Endothelial cell of umbilical vein (primary cell): ENCODE results near the gene FARP1. TPM values are rescaled to one million over a fixed set of nuclear protein-coding genes. Genes with fewer than 3 reads are reported as not detected.

Source experiments
- BruUV-seq: library from RNA; stranded (reverse); fragments of 400-500 nt; replicated peaks from 2 replicates; lab custom pipeline; 2021; lab: Mats Ljungman, UMichigan
- CTCF ChIA-PET: fragments of 300-600, 350-600 bp; sonication (Branson Sonifier 250); formaldehyde crosslinking; loops from one replicate; lab custom pipeline; 2021; ENCODE audit warnings: antibody characterized with exemption, inconsistent platforms; lab: Charles Lee
- POLR2A ChIA-PET: fragments of 300-600, 350-600 bp; sonication (Branson Sonifier 250); formaldehyde crosslinking; loops from one replicate; lab custom pipeline; 2021; ENCODE audit warnings: antibody characterized with exemption, inconsistent platforms; lab: Charles Lee
- DNase-seq: peaks from one replicate; pipeline ENCODE4 v3.0.0-alpha.2; 2011; ENCODE audit warnings: low read depth, low spot score
- FAIRE-seq: peaks from 2 replicates; lab custom pipeline; 2011; peaks lifted over from hg19 to GRCh38; lab: Jason Lieb, UNC
- H2AFZ ChIP-seq: 2 replicates; pipeline ENCODE4 v1.6.0; 2012; ENCODE audit warnings: low read depth, low read length, control low read depth, inconsistent platforms
- H3K27ac ChIP-seq: 2 replicates; pipeline ENCODE4 v1.5.1; 2011; ENCODE audit warnings: low read depth, mild to moderate bottlenecking, control low read depth, low read length, moderate library complexity; ENCODE audit not compliant: insufficient read depth
- H3K27me3 ChIP-seq, 2 experiments: 2 replicates each; pipeline versions ENCODE4 v1.6.0 to v1.6.1; 2011; ENCODE audit warnings: low read length in 2 of 2, mixed read lengths in 1 of 2; ENCODE audit not compliant: control insufficient read depth in 2 of 2, insufficient read depth in 2 of 2
- H3K36me3 ChIP-seq, 2 experiments: 2 replicates in 1 of 2; 3 replicates in 1 of 2; pipeline ENCODE4 v1.5.1; 2011; ENCODE audit warnings: low read length in 2 of 2, mild to moderate bottlenecking in 1 of 2, moderate library complexity in 1 of 2; ENCODE audit not compliant: control insufficient read depth in 2 of 2, insufficient read depth in 2 of 2; ENCODE audit errors: extremely low read depth in 1 of 2
- H3K4me1 ChIP-seq: 3 replicates; pipeline ENCODE4 v1.5.1; 2011; ENCODE audit warnings: mild to moderate bottlenecking, low read length; ENCODE audit not compliant: control insufficient read depth, insufficient read depth; ENCODE audit errors: extremely low read depth
- H3K4me2 ChIP-seq: 2 replicates; pipeline ENCODE4 v1.6.1; 2011; ENCODE audit warnings: low read length, control low read depth, mixed read lengths; ENCODE audit not compliant: insufficient read depth
- H3K4me3 ChIP-seq, 3 experiments: fragments of 200-600 bp in 1 of 3; sonication (generic), shearing (Covaris generic) in 1 of 3; replicated peaks in 1 of 3; 2 replicates each; pipeline ENCODE4 v1.5.1; 2011 to 2016; ENCODE audit warnings: control low read depth in 3 of 3, low read length in 3 of 3, mild to moderate bottlenecking in 2 of 3, inconsistent platforms in 1 of 3, low read depth in 1 of 3, moderate library complexity in 1 of 3; ENCODE audit not compliant: insufficient read depth in 1 of 3
- H3K79me2 ChIP-seq: 2 replicates; pipeline ENCODE4 v1.6.0; 2012; ENCODE audit warnings: low read length, inconsistent platforms; ENCODE audit not compliant: control insufficient read depth, insufficient read depth
- H3K9ac ChIP-seq: replicated peaks from 2 replicates; pipeline ENCODE3; 2011; ENCODE audit warnings: low read length, control low read depth; ENCODE audit not compliant: insufficient read depth; ENCODE audit errors: extremely low read depth
- H3K9me1 ChIP-seq: replicated peaks from 3 replicates; pipeline ENCODE4 v1.6.0; 2011; ENCODE audit warnings: mild to moderate bottlenecking, low read length; ENCODE audit not compliant: control insufficient read depth, insufficient read depth; ENCODE audit errors: extremely low read depth
- H3K9me3 ChIP-seq: replicated peaks from 2 replicates; pipeline ENCODE4 v1.5.1; 2012; ENCODE audit warnings: low read length, inconsistent platforms; ENCODE audit not compliant: control insufficient read depth, insufficient read depth
- H4K20me1 ChIP-seq: replicated peaks from 2 replicates; pipeline ENCODE3; 2011; ENCODE audit warnings: mild to moderate bottlenecking, low read length; ENCODE audit not compliant: control insufficient read depth, insufficient read depth; ENCODE audit errors: extremely low read depth
- CTCF ChIP-seq, 2 donors: IDR thresholded peaks; 1 replicate in 1 of 2; 2 replicates in 1 of 2; pipeline ENCODE4 v1.5.1; 2011; ENCODE audit warnings: low read length in 2 of 2, mild to moderate bottlenecking in 2 of 2, moderate library complexity in 2 of 2, control low read depth in 1 of 2, inconsistent platforms in 1 of 2, low read depth in 1 of 2; ENCODE audit not compliant: insufficient read depth in 1 of 2; ENCODE audit errors: extremely low read depth in 1 of 2
- EZH2 ChIP-seq: IDR thresholded peaks from 2 replicates; pipeline ENCODE4 v1.6.1; 2012; ENCODE audit warnings: borderline replicate concordance, low read depth, mild to moderate bottlenecking, moderate library complexity, low read length, inconsistent platforms; ENCODE audit not compliant: severe bottlenecking
- FOS ChIP-seq: IDR thresholded peaks from 2 replicates; pipeline ENCODE4 v1.6.1; 2011; ENCODE audit warnings: mild to moderate bottlenecking, low read length, moderate library complexity, borderline replicate concordance; ENCODE audit not compliant: insufficient read depth
- GATA2 ChIP-seq: IDR thresholded peaks from 2 replicates; pipeline ENCODE4 v1.7.0; 2011; ENCODE audit warnings: low read depth, mild to moderate bottlenecking, moderate library complexity, mixed read lengths, low read length; ENCODE audit not compliant: insufficient read length, insufficient read depth
- JUN ChIP-seq: IDR thresholded peaks from 2 replicates; pipeline ENCODE4 v1.6.1; 2011; ENCODE audit warnings: borderline replicate concordance, low read depth; ENCODE audit not compliant: insufficient read length, insufficient read depth
- MAX ChIP-seq: IDR thresholded peaks from 2 replicates; pipeline ENCODE4 v1.6.1; 2011; ENCODE audit not compliant: insufficient read depth, insufficient read length
- MYC ChIP-seq: IDR thresholded peaks from one replicate; pipeline ENCODE4 v1.6.1; 2011; ENCODE audit warnings: mild to moderate bottlenecking, low read depth, low read length
- POLR2A ChIP-seq: IDR thresholded peaks from 2 replicates; pipeline ENCODE4 v1.6.1; 2012; ENCODE audit warnings: low read depth, mild to moderate bottlenecking, control low read depth, low read length
- POLR2AphosphoS5 ChIP-seq: IDR thresholded peaks from 2 replicates; pipeline ENCODE4 v1.6.1; 2012; ENCODE audit warnings: low read depth, mild to moderate bottlenecking, control low read depth, low read length, moderate library complexity; ENCODE audit not compliant: insufficient read depth
- dilution Hi-C: fragments of 300-500 bp; cut with MboI; formaldehyde crosslinking; loops from one replicate; pipeline ENCODE4 v1.15.0; 2019; ENCODE audit warnings: low sequenced_read_pairs; ENCODE audit not compliant: extremely low pct_ligation_motif_present
- intact Hi-C: fragments of 100-400 bp; cut with micrococcal nuclease; formaldehyde crosslinking; loops from one replicate; pipeline ENCODE4 v1.10.0; 2022
- polyA plus RNA-seq, 4 experiments: library from polyadenylated mRNA; depleted of rRNA in 3 of 4; stranded (reverse) in 3 of 4; unstranded in 1 of 4; fragments of >200 nt; gene quantifications; 2 replicates each; pipeline versions ENCODE4 v1.2.1 to v1.2.3, GENCODE V29; 2011 to 2012; ENCODE audit warnings: missing spikeins in 1 of 4
- total RNA-seq: library from RNA; stranded (reverse); gene quantifications from 2 replicates; pipeline ENCODE4 v1.2.3, GENCODE V29; 2021

FARP1 gene
- total and polyA plus RNA-seq, 2 donors (not counting 3 experiments of a cell fraction or from before 2014, with no cell fraction given), result 19.0 to 77.7 TPM

- dilution Hi-C loops, result no loop called here
- H2AFZ ChIP-seq, result no peak overlapping the region
- H3K9ac ChIP-seq, result no peak overlapping the region
- FAIRE-seq (no peak), DNase-seq (no peak)
- H3K79me2 ChIP-seq, result no peaks in the 10 kb centered on the region
- no peaks in the 10 kb centered on the region for H3K9me1 ChIP-seq
- no peaks in the 10 kb centered on the region for H3K27me3 ChIP-seq
- no TSS peak for BruUV-seq
- H3K4me2 ChIP-seq, result no peak overlapping the region
- intact Hi-C loops, result no loop called here
- no peaks in the 10 kb centered on the region for H4K20me1 ChIP-seq
- no peaks in the 10 kb centered on the region for H3K4me1 ChIP-seq
- no peaks in the 10 kb centered on the region for H3K9me3 ChIP-seq
- H3K4me3 ChIP-seq, result no peak overlapping the region
- ChIA-PET POLR2A (no interaction called here), CTCF (no interaction called here)
- no peak overlapping the region for H3K27ac ChIP-seq
- TF ChIP-seq POLR2AphosphoS5, result no peak
- TF ChIP-seq EZH2, result no peak
- TF ChIP-seq CTCF (IDR thresholded peaks at IDR 0.05; ENCODE audit: extremely low read depth in 1 of 2, insufficient read depth in 1 of 2, low read depth in 1 of 2, low read length in 2 of 2), result no peak
- TF ChIP-seq FOS, result no peak
- TF ChIP-seq POLR2A, result no peak
- no peak for TF ChIP-seq GATA2
- TF ChIP-seq MYC, result no peak
- no peak for TF ChIP-seq JUN
- no peak for TF ChIP-seq MAX
- H3K36me3 ChIP-seq, result peaks cover 0 to 2% of the 10 kb centered on the region in 2 experiments
These were observed 260.2 kb downstream of the FARP1 start for GRCh38 chr13:98403076-98403475.
